Measurements from ENCODE around the gene TMEM91.
"Not testable (repeated sequence)": the region's sequence is repeated elsewhere in the genome, so short reads cannot be mapped to it uniquely, and the experiment has no call there.

Gene TMEM91

GRCh38 chr19:41376241-41376997 lies at the start of gene TMEM91:
Gene TMEM91, plus strand, starts transcription at chr19:41376533. Its CDS starts 1,777 bp downstream, at chr19:41378310.
- DNase-seq = no peak

- no peak for DNase-seq
These were observed 49.2 kb upstream of the TMEM91 start for GRCh38 chr19:41327076-41327575.

GRCh38 chr19:41327576-41328156 lies 48.7 kb upstream of the TMEM91 start:
- no peak for DNase-seq

- no peak for DNase-seq
These were observed 48.0 kb upstream of the TMEM91 start for GRCh38 chr19:41328157-41328841.

- no peak for DNase-seq
These were observed 47.5 kb upstream of the TMEM91 start for GRCh38 chr19:41328842-41329225.

GRCh38 chr19:41330481-41330880 lies 45.9 kb upstream of the TMEM91 start:
- no peak for DNase-seq

- no peak for DNase-seq
These were observed 45.2 kb upstream of the TMEM91 start for GRCh38 chr19:41330946-41331678.

GRCh38 chr19:41332000-41332399 lies 44.3 kb upstream of the TMEM91 start:
- no peak for DNase-seq

- DNase-seq = no peak
These were observed 43.9 kb upstream of the TMEM91 start for GRCh38 chr19:41332468-41332867.

- no peak for DNase-seq
These were observed 41.5 kb upstream of the TMEM91 start for GRCh38 chr19:41334793-41335192.

- DNase-seq = no peak
These were observed 40.9 kb upstream of the TMEM91 start for GRCh38 chr19:41335467-41335866.

GRCh38 chr19:41339936-41340335 lies 36.4 kb upstream of the TMEM91 start:
- DNase-seq = no peak

GRCh38 chr19:41341669-41342490 lies 34.5 kb upstream of the TMEM91 start:
- DNase-seq = no peak

- no peak for DNase-seq
These were observed 32.2 kb upstream of the TMEM91 start for GRCh38 chr19:41344162-41344561.

- DNase-seq = not testable (repeated sequence)
These were observed 29.4 kb upstream of the TMEM91 start for GRCh38 chr19:41346916-41347315.

GRCh38 chr19:41350735-41351338 lies 25.5 kb upstream of the TMEM91 start:
- DNase-seq = no peak

GRCh38 chr19:41351339-41352245 lies 24.7 kb upstream of the TMEM91 start:
- DNase-seq = no peak

GRCh38 chr19:41352279-41352608 lies 24.1 kb upstream of the TMEM91 start:
- no peak for DNase-seq

- no peak for DNase-seq
These were observed 23.5 kb upstream of the TMEM91 start for GRCh38 chr19:41352609-41353465.
